HCT116 (cell line): ENCODE results near the gene GGA1.

Experiments used
- CEBPB ChIP-seq: IDR thresholded peaks from 2 replicates; pipeline ENCODE4 v1.6.1; 2012; ENCODE audit warnings: low read depth
- EGR1 ChIP-seq: IDR thresholded peaks from 2 replicates; pipeline ENCODE4 v1.6.1; 2012; ENCODE audit warnings: low read depth
- EZH2 ChIP-seq: fragments of 200-600 bp; sonication (generic); IDR thresholded peaks from 2 replicates; pipeline ENCODE4 v1.6.1; 2017; ENCODE audit warnings: antibody characterized with exemption, mixed run types
- JUND ChIP-seq: IDR thresholded peaks from 2 replicates; pipeline ENCODE4 v1.6.1; 2012
- POLR2A ChIP-seq: IDR thresholded peaks from 2 replicates; pipeline ENCODE4 v1.7.0; 2011; ENCODE audit warnings: borderline replicate concordance; ENCODE audit not compliant: insufficient read depth, insufficient read length; ENCODE audit errors: extremely low read depth
- POLR2AphosphoS5 ChIP-seq: IDR thresholded peaks from 2 replicates; pipeline ENCODE4 v1.6.1; 2011; ENCODE audit warnings: mild to moderate bottlenecking, low read depth, low read length, moderate library complexity
- RAD21 ChIP-seq: IDR thresholded peaks from 2 replicates; pipeline ENCODE4 v1.6.1; 2012; ENCODE audit warnings: low read depth, mild to moderate bottlenecking
- SIN3A ChIP-seq: IDR thresholded peaks from 2 replicates; pipeline ENCODE4 v1.6.1; 2012; ENCODE audit warnings: low read depth
- SP1 ChIP-seq: IDR thresholded peaks from 2 replicates; pipeline ENCODE4 v1.6.1; 2012; ENCODE audit warnings: low read depth
- TF ChIP-seq, protein P1 (sequence below), 3 experiments: fragments of 200-600 bp in 1 of 3; sonication (generic) in 1 of 3; IDR thresholded peaks in 2 of 3; conservative IDR thresholded peaks in 1 of 3; 2 replicates each; pipeline ENCODE4 v1.5.1; 2012 to 2017; ENCODE audit warnings: low read depth in 2 of 3, low read length in 2 of 3, antibody characterized with exemption in 1 of 3, borderline replicate concordance in 1 of 3, control low read depth in 1 of 3, mild to moderate bottlenecking in 1 of 3, mixed read lengths in 1 of 3, mixed run types in 1 of 3, moderate library complexity in 1 of 3; ENCODE audit not compliant: insufficient read depth in 1 of 3
- TF ChIP-seq, protein P2 (sequence below): IDR thresholded peaks from 2 replicates; pipeline ENCODE4 v1.6.1; 2011; ENCODE audit warnings: mild to moderate bottlenecking, low read length, moderate library complexity; ENCODE audit not compliant: insufficient replicate concordance; ENCODE audit errors: extremely low read depth

DNA sequence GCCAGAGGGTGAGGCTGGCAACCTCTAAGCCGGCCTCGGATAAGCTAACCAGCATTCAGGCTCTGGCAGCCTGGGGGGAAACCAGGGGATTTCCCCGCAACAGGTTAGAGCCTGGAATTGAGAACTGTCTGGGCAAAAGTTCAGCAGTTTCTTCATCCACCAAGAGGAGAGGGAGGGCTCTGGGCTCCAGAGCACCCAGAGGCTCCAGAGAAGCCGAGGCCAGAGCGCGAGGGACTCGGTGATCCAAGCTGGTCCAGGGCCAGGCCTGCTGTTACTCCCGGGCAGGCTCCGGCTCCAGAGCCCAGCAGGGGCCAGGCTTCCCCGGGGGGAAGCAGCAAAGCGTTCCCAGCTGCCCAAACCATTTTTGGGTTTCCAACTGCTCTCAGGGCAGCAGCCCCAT, 17.5 kb downstream of the GGA1 start:
- TF ChIP-seq, protein P1, sequence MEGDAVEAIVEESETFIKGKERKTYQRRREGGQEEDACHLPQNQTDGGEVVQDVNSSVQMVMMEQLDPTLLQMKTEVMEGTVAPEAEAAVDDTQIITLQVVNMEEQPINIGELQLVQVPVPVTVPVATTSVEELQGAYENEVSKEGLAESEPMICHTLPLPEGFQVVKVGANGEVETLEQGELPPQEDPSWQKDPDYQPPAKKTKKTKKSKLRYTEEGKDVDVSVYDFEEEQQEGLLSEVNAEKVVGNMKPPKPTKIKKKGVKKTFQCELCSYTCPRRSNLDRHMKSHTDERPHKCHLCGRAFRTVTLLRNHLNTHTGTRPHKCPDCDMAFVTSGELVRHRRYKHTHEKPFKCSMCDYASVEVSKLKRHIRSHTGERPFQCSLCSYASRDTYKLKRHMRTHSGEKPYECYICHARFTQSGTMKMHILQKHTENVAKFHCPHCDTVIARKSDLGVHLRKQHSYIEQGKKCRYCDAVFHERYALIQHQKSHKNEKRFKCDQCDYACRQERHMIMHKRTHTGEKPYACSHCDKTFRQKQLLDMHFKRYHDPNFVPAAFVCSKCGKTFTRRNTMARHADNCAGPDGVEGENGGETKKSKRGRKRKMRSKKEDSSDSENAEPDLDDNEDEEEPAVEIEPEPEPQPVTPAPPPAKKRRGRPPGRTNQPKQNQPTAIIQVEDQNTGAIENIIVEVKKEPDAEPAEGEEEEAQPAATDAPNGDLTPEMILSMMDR (IDR thresholded peaks at IDR 0.05 in 2 of 3, conservative IDR thresholded peaks at IDR 0.05 in 1 of 3; ENCODE audit: borderline replicate concordance in 1 of 3, insufficient read depth in 1 of 3, low read depth in 2 of 3, low read length in 2 of 3) = no peak
- TF ChIP-seq, protein P2, sequence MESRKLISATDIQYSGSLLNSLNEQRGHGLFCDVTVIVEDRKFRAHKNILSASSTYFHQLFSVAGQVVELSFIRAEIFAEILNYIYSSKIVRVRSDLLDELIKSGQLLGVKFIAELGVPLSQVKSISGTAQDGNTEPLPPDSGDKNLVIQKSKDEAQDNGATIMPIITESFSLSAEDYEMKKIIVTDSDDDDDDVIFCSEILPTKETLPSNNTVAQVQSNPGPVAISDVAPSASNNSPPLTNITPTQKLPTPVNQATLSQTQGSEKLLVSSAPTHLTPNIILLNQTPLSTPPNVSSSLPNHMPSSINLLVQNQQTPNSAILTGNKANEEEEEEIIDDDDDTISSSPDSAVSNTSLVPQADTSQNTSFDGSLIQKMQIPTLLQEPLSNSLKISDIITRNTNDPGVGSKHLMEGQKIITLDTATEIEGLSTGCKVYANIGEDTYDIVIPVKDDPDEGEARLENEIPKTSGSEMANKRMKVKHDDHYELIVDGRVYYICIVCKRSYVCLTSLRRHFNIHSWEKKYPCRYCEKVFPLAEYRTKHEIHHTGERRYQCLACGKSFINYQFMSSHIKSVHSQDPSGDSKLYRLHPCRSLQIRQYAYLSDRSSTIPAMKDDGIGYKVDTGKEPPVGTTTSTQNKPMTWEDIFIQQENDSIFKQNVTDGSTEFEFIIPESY = no peak
- TF ChIP-seq POLR2A (no peak), RAD21 (no peak), EZH2 (no peak), JUND (no peak), CEBPB (no peak), EGR1 (no peak), SP1 (no peak), POLR2AphosphoS5 (no peak), SIN3A (no peak)
